CD14-positive monocyte (primary cell): Measurements from ENCODE around the gene GALNT17. TPM values are rescaled to one million over a fixed set of nuclear protein-coding genes. Genes with fewer than 3 reads are reported as not detected.

Experiments
- DNase-seq, 3 donors: peaks; one replicate each; pipeline ENCODE4 v3.0.0-alpha.2; 2011 to 2022
- H2AFZ ChIP-seq: 2 replicates; pipeline ENCODE4 v1.6.0; 2012; ENCODE audit warnings: mild to moderate bottlenecking, low read depth, low read length, inconsistent platforms; ENCODE audit not compliant: insufficient read depth, poor library complexity, severe bottlenecking
- H3K27ac ChIP-seq, 2 donors: 1 replicate in 1 of 2; 2 replicates in 1 of 2; pipeline ENCODE4 v1.5.1; 2012 to 2013; ENCODE audit warnings: low read length in 2 of 2, control low read depth in 1 of 2, inconsistent platforms in 1 of 2, low read depth in 1 of 2, mild to moderate bottlenecking in 1 of 2
- H3K27me3 ChIP-seq, 2 donors: one replicate each; pipeline versions ENCODE4 v1.6.0 to v1.6.1; 2011 to 2013; ENCODE audit warnings: low read length in 2 of 2; ENCODE audit not compliant: control insufficient read depth in 2 of 2, insufficient read depth in 2 of 2
- H3K36me3 ChIP-seq, 2 donors: replicated peaks in 1 of 2; 1 replicate in 1 of 2; 2 replicates in 1 of 2; pipeline versions ENCODE4 v1.5.1 to v1.6.1; 2012 to 2013; ENCODE audit warnings: low read length in 2 of 2, control low read depth in 1 of 2, inconsistent platforms in 1 of 2, mild to moderate bottlenecking in 1 of 2; ENCODE audit not compliant: insufficient read depth in 2 of 2, control insufficient read depth in 1 of 2
- H3K4me1 ChIP-seq, 2 donors: 1 replicate in 1 of 2; 2 replicates in 1 of 2; pipeline versions ENCODE4 v1.5.1 to v1.6.1; 2012 to 2013; ENCODE audit warnings: low read length in 2 of 2, control low read depth in 1 of 2, inconsistent platforms in 1 of 2, mild to moderate bottlenecking in 1 of 2, moderate library complexity in 1 of 2; ENCODE audit not compliant: insufficient read depth in 2 of 2, control insufficient read depth in 1 of 2
- H3K4me2 ChIP-seq: replicated peaks from 2 replicates; pipeline ENCODE3; 2012; ENCODE audit warnings: low read length, moderate library complexity, mild to moderate bottlenecking; ENCODE audit not compliant: poor library complexity, severe bottlenecking; ENCODE audit errors: extremely low read depth
- H3K4me3 ChIP-seq, 3 experiments: fragments of 200-600 bp in 1 of 3; sonication (generic) in 1 of 3; replicated peaks in 1 of 3; 1 replicate in 2 of 3; 2 replicates in 1 of 3; pipeline ENCODE4 v1.5.1; 2011 to 2013; ENCODE audit warnings: low read length in 3 of 3, mild to moderate bottlenecking in 3 of 3, control low read depth in 2 of 3, low read depth in 2 of 3, inconsistent platforms in 1 of 3, moderate library complexity in 1 of 3
- H3K79me2 ChIP-seq: 2 replicates; pipeline ENCODE4 v1.6.0; 2012; ENCODE audit warnings: mild to moderate bottlenecking, control low read depth, inconsistent platforms, low read length, moderate library complexity; ENCODE audit not compliant: insufficient read depth
- H3K9ac ChIP-seq: 2 replicates; pipeline ENCODE4 v1.6.0; 2017; ENCODE audit warnings: low read length, mild to moderate bottlenecking; ENCODE audit not compliant: insufficient read depth, poor library complexity, severe bottlenecking
- H3K9me3 ChIP-seq, 2 donors: replicated peaks in 1 of 2; 1 replicate in 1 of 2; 2 replicates in 1 of 2; pipeline versions ENCODE4 v1.5.1 to v1.6.1; 2012 to 2013; ENCODE audit warnings: low read length in 2 of 2, control low read depth in 1 of 2; ENCODE audit not compliant: control insufficient read depth in 1 of 2, insufficient read depth in 1 of 2
- H4K20me1 ChIP-seq: 2 replicates; pipeline ENCODE4 v1.6.0; 2012; ENCODE audit warnings: mild to moderate bottlenecking, low read length, control low read depth, moderate library complexity; ENCODE audit not compliant: insufficient read depth
- H3K27ac Mint-ChIP-seq, 7 donors: one replicate each; pipeline ENCODE4 v1.8.0; 2020; ENCODE audit warnings: mild to moderate bottlenecking in 7 of 7, mixed read lengths in 7 of 7, moderate library complexity in 6 of 7, inconsistent platforms in 2 of 7
- H3K27me3 Mint-ChIP-seq, 3 donors: one replicate each; pipeline ENCODE4 v1.8.0; 2021 to 2022; ENCODE audit warnings: low read depth in 3 of 3, mild to moderate bottlenecking in 3 of 3, mixed read lengths in 3 of 3, moderate library complexity in 3 of 3, inconsistent platforms in 1 of 3
- H3K36me3 Mint-ChIP-seq, 2 donors: one replicate each; pipeline ENCODE4 v1.8.0; 2020; ENCODE audit warnings: mixed read lengths in 2 of 2, inconsistent platforms in 1 of 2, mild to moderate bottlenecking in 1 of 2
- H3K4me1 Mint-ChIP-seq: one replicate; pipeline ENCODE4 v1.8.0; 2020; ENCODE audit warnings: mild to moderate bottlenecking, mixed read lengths
- H3K4me3 Mint-ChIP-seq, 2 donors: one replicate each; pipeline ENCODE4 v1.8.0; 2020; ENCODE audit warnings: mild to moderate bottlenecking in 2 of 2, mixed read lengths in 2 of 2, moderate library complexity in 1 of 2
- H3K9me3 Mint-ChIP-seq, 7 donors: one replicate each; pipeline ENCODE4 v1.8.0; 2020 to 2022; ENCODE audit warnings: mixed read lengths in 7 of 7, mild to moderate bottlenecking in 6 of 7, moderate library complexity in 6 of 7, inconsistent platforms in 2 of 7
- CTCF ChIP-seq: fragments of 200-600 bp; IDR thresholded peaks from one replicate; pipeline ENCODE4 v1.8.0; 2022; ENCODE audit warnings: antibody characterized with exemption, mild to moderate bottlenecking
- WGBS: methylation state at CpG from one replicate; pipeline ENCODE4 v1.1.5; 2013; ENCODE audit warnings: missing lambda C conversion rate; ENCODE audit not compliant: insufficient coverage; 5-methylcytosine and 5-hydroxymethylcytosine counted together
- intact Hi-C, 2 donors: fragments of 100-400 bp; cut with micrococcal nuclease; formaldehyde crosslinking; loops; one replicate each; pipeline versions ENCODE4 v1.15.0 to v1.15.1; 2023
- polyA plus RNA-seq, 3 donors: library from polyadenylated mRNA; depleted of rRNA in 1 of 3; unstranded in 2 of 3; stranded (reverse) in 1 of 3; fragments of 300-500 nt in 2 of 3; fragments of >200 nt in 1 of 3; fragmentation: Illumina TruSeq in 2 of 3; gene quantifications; 1 replicate in 2 of 3; 2 replicates in 1 of 3; pipeline ENCODE4 v1.2.3, GENCODE V29; 2012 to 2021

GALNT17 gene
- polyA plus RNA-seq, 3 donors, result not detected

GRCh38 chr7:71129126-71129525, 2.8 kb upstream of the GALNT17 start:
- no peak overlapping the region for H3K27ac Mint-ChIP-seq
- Histone ChIP-seq H3K79me2 (no peaks in the 10 kb centered on the region), H3K4me2 (no peak overlapping the region), H3K27ac (no peak overlapping the region), H4K20me1 (no peaks in the 10 kb centered on the region), H3K27me3 (peaks cover 13 to 34% of the 10 kb centered on the region in 2 donors), H3K36me3 (no peaks in the 10 kb centered on the region), H3K9me3 (peaks cover 0 to 2% of the 10 kb centered on the region in 2 donors), H3K9ac (no peak overlapping the region), H3K4me1 (no peaks in the 10 kb centered on the region), H2AFZ (no peak overlapping the region), H3K4me3 (no peak overlapping the region)
- H3K4me3 Mint-ChIP-seq, result no peak overlapping the region
- no peak for DNase-seq
- H3K9me3 Mint-ChIP-seq, result peaks cover 0 to 26% (median 5%) of the 10 kb centered on the region in 7 donors
- WGBS, result 88% methylated on average over 2 of the region's 3 CpGs
- no peak for TF ChIP-seq CTCF
- intact Hi-C loops, result no loop called here
- no peaks in the 10 kb centered on the region for H3K36me3 Mint-ChIP-seq
- H3K4me1 Mint-ChIP-seq, result no peaks in the 10 kb centered on the region
- H3K27me3 Mint-ChIP-seq, result peaks cover 33 to 48% (median 35%) of the 10 kb centered on the region in 3 donors

GRCh38 chr7:71130031-71130679, 1.8 kb upstream of the GALNT17 start:
- WGBS, result 34% methylated on average over 4 of the region's 5 CpGs
- TF ChIP-seq CTCF, result no peak
- H4K20me1 ChIP-seq, result no peaks in the 10 kb centered on the region
- no peak overlapping the region for H3K27ac ChIP-seq
- Mint-ChIP-seq H3K36me3 (no peaks in the 10 kb centered on the region), H3K9me3 (peaks cover 0 to 25% (median 3%) of the 10 kb centered on the region in 7 donors), H3K4me1 (no peaks in the 10 kb centered on the region), H3K27me3 (peaks cover 33 to 49% (median 36%) of the 10 kb centered on the region in 3 donors), H3K27ac (no peak overlapping the region), H3K4me3 (peak overlapping the region in 1 of 2 donors; percentile 73)
- intact Hi-C loops, result no loop called here
- H3K9me3 ChIP-seq, result no peaks in the 10 kb centered on the region
- DNase-seq, result no peak
- H3K4me1 ChIP-seq, result no peaks in the 10 kb centered on the region
- H3K27me3 ChIP-seq, result peaks cover 13 to 34% of the 10 kb centered on the region in 2 donors
- no peaks in the 10 kb centered on the region for H3K36me3 ChIP-seq
- H2AFZ ChIP-seq, result no peak overlapping the region
- H3K4me2 ChIP-seq, result no peak overlapping the region
- H3K4me3 ChIP-seq, result no peak overlapping the region
- H3K79me2 ChIP-seq, result no peaks in the 10 kb centered on the region
- H3K9ac ChIP-seq, result no peak overlapping the region
